Subcutaneous adipose tissue (tissue), 4 donors: ENCODE measurements around the gene PDK4. TPM values are rescaled to one million over a fixed set of nuclear protein-coding genes. Genes with fewer than 3 reads are reported as not detected.

ENCODE experiments used
- total RNA-seq, 4 donors: library from RNA; depleted of rRNA; stranded (reverse); fragments of >200 nt; gene quantifications; one replicate each; pipeline ENCODE4 v1.1.0, GENCODE V29; 2016
- TF ChIP-seq, protein P1 (sequence below): fragments of 450-650 bp; IDR thresholded peaks from one replicate; pipeline ENCODE4 v1.5.1; 2016; ENCODE audit warnings: low read depth, mild to moderate bottlenecking, control low read depth, antibody characterized with exemption, moderate library complexity

The PDK4 gene
- total RNA-seq, 4 donors from 2014 or later = 644 to 2,300 (median 1,753) TPM

DNA sequence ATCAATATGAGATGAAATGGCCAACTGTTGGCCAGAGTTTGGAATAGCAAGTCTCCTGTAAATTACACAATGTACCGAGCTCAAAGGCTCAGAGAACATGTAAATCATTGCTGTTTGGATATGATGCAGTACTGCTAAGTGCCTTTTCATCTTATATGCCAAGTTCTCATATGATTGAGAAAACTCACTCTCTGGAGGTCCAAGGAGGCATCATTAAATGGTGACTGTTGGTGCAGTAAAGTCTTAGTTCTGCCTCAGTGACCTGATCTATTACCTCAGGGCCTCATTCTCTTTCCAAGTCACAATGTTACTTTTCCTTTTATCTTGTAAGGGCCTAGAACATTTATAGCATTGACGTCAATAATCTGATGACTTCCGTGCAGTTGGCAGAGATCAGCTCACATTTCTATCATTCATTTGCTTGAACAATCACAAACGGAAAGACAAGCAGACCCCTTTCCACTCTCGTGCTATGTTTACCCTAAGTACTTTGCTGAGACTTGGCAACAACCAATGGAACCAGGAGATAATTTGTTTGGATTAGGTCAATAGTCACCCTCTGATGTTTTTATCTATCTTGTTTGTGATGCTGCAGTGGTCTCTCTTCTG, 32.6 kb upstream of the PDK4 start:
- TF ChIP-seq, protein P1, sequence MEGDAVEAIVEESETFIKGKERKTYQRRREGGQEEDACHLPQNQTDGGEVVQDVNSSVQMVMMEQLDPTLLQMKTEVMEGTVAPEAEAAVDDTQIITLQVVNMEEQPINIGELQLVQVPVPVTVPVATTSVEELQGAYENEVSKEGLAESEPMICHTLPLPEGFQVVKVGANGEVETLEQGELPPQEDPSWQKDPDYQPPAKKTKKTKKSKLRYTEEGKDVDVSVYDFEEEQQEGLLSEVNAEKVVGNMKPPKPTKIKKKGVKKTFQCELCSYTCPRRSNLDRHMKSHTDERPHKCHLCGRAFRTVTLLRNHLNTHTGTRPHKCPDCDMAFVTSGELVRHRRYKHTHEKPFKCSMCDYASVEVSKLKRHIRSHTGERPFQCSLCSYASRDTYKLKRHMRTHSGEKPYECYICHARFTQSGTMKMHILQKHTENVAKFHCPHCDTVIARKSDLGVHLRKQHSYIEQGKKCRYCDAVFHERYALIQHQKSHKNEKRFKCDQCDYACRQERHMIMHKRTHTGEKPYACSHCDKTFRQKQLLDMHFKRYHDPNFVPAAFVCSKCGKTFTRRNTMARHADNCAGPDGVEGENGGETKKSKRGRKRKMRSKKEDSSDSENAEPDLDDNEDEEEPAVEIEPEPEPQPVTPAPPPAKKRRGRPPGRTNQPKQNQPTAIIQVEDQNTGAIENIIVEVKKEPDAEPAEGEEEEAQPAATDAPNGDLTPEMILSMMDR = no peak

- TF ChIP-seq, protein P1 = no peak
Measured at GRCh38 chr7:95623788-95624187, 27.5 kb upstream of the PDK4 start.

DNA sequence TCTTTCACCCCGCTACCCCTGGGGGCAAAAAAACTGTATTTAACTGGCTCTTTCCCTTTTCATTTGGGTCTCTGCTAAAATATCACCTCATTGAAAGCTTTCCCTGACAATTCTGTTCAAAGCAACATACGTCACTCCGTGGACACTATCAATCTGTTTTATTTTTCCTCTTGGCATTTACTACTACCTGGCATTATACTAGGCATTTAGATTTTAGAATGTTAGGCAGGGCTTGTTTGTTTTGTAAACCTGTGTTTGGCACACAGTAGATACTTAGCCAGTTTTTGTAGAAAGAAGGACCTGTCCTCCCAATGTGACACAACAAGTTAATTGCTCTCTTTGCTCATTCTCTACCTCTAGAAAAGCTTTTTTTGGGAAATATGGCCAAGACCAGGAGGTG, 26.5 kb upstream of the PDK4 start:
- TF ChIP-seq, protein P1 = no peak

DNA sequence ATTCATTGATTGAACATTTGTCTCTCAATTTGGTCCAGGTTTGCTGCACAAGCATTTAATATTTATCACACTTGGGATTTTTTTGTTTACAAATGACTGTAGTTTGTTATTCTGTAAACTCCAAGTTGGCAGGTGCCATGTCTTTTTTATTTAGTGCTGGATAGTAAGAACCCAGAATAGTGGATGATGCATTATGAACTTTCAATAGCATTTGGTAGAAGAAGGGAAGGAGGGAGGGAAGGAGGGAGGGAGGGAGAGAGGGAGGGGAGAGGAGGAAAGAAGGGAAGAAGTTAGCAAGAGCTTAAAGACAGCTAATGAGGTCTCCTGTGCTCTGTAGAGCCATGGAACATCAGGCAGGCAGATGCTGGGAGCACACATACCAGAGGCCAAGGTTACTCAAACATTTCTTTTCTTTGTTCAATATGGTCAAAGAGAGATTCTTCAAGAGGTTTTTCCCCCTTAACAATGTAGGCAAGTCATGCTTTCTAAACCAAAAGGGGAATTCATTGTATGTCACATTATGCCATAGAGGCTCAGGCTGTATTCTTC, 25.8 kb upstream of the PDK4 start:
- TF ChIP-seq, protein P1 = no peak

DNA sequence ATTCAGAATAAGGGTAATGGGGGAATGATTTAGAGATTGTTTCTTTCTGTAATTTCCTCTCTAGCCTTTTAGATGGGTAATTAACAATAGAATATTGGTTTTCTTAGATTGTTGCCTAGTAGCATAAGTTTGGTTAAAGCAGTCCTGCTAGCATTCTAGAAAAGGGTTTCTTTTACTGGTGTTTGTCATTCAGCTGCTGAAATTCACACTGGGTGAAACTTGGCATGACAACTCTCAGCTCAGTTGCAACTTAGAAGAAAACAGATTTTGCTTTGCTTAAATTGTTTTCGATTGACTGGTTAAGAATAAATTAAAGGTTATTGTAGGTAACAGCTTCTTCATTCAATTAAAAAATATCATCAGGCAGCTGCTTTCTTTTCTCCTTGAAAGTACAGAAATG, 25.1 kb upstream of the PDK4 start:
- TF ChIP-seq, protein P1 = no peak

DNA sequence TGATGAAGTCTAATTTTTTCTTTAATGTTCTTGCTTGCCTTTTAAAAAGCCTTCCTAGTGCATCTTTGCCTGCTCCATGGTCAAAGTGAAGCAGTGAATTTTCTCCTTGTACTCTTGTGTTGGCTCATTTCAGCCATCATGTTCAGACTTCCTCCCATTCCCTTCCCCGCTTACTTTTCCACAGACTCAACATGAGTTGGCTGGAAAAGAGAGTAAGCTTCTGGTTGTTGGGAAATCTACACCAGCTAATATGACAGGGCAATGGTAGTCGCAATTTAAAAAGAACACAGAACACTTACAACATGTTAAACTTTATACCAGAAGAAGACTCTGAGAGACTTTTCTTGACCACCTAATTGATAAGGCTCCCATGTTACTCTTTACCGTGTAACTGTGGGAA, 24.3 kb upstream of the PDK4 start:
- TF ChIP-seq, protein P1 = no peak

- TF ChIP-seq, protein P1 = no peak
Measured at GRCh38 chr7:95619921-95620320, 23.6 kb upstream of the PDK4 start.
